SK-N-SH treated with all-trans-retinoic acid at 6 μM for 48 hours (cell line): ENCODE data around the gene CLEC11A.

Experiments
- ATAC-seq: fragments of 200-7000 bp; cut with Tn5 transposase; 3 replicates; pipeline ENCODE4 v1.9.1; 2020; ENCODE audit warnings: mild to moderate bottlenecking, moderate library complexity
- ARNTL ChIP-seq: fragments of 450-650 bp; formaldehyde crosslinking; IDR thresholded peaks from 2 replicates; pipeline ENCODE4 v1.5.0; 2020; ENCODE audit warnings: low read depth, mild to moderate bottlenecking, moderate library complexity, borderline replicate concordance
- BACH2 ChIP-seq: fragments of 250-450 bp; sonication (Bioruptor Pico); IDR thresholded peaks from 2 replicates; pipeline ENCODE4 v1.9.0; 2021; ENCODE audit warnings: mild to moderate bottlenecking, borderline replicate concordance
- CSDC2 ChIP-seq: fragments of 250-450 bp; sonication (Bioruptor Pico); IDR thresholded peaks from 2 replicates; pipeline ENCODE4 v1.5.0; 2020; ENCODE audit warnings: mild to moderate bottlenecking, moderate library complexity
- ESRRG ChIP-seq: fragments of 250-450 bp; sonication (Bioruptor Pico); IDR thresholded peaks from 2 replicates; pipeline ENCODE4 v1.6.1; 2021; ENCODE audit warnings: mild to moderate bottlenecking
- GLIS3 ChIP-seq: fragments of 250-450 bp; sonication (Bioruptor Pico); IDR thresholded peaks from 2 replicates; pipeline ENCODE4 v1.5.0; 2020; ENCODE audit warnings: mild to moderate bottlenecking, moderate library complexity
- ISL1 ChIP-seq: fragments of 250-450 bp; sonication (Bioruptor Pico); IDR thresholded peaks from 2 replicates; pipeline ENCODE4 v2.1.2; 2022; ENCODE audit warnings: mild to moderate bottlenecking, moderate library complexity
- OSR1 ChIP-seq: fragments of 250-450 bp; sonication (Bioruptor Pico); IDR thresholded peaks from 2 replicates; pipeline ENCODE4 v1.8.0; 2022; ENCODE audit warnings: moderate library complexity, mild to moderate bottlenecking, inconsistent platforms
- PPARA ChIP-seq: fragments of 250-450 bp; sonication (Bioruptor Pico); IDR thresholded peaks from 2 replicates; pipeline ENCODE4 v1.5.0; 2020; ENCODE audit warnings: mild to moderate bottlenecking, borderline replicate concordance
- RARB ChIP-seq: fragments of 250-450 bp; sonication (Bioruptor Pico); IDR thresholded peaks from 2 replicates; pipeline ENCODE4 v1.8.0; 2021; ENCODE audit warnings: mild to moderate bottlenecking, moderate library complexity
- TCF4 ChIP-seq: fragments of 250-450 bp; sonication (Bioruptor Pico); IDR thresholded peaks from 2 replicates; pipeline ENCODE4 v1.8.0; 2021; ENCODE audit warnings: mild to moderate bottlenecking, moderate library complexity, borderline replicate concordance
- TOX ChIP-seq: fragments of 250-450 bp; sonication (Bioruptor Pico); IDR thresholded peaks from 2 replicates; pipeline ENCODE4 v1.8.0; 2021; ENCODE audit warnings: mild to moderate bottlenecking, moderate library complexity, borderline replicate concordance
- ZC3H10 ChIP-seq: fragments of 250-450 bp; sonication (Bioruptor Pico); IDR thresholded peaks from 2 replicates; pipeline ENCODE4 v1.5.1; 2021; ENCODE audit warnings: mild to moderate bottlenecking, moderate library complexity
- ZFP3 ChIP-seq: fragments of 250-450 bp; sonication (Bioruptor Pico); IDR thresholded peaks from 2 replicates; pipeline ENCODE4 v1.5.0; 2020; ENCODE audit warnings: mild to moderate bottlenecking, moderate library complexity
- ZFP30 ChIP-seq: fragments of 450-650 bp; formaldehyde crosslinking; IDR thresholded peaks from 2 replicates; pipeline ENCODE4 v1.5.0; 2022; ENCODE audit warnings: mild to moderate bottlenecking, moderate library complexity
- ZNF565 ChIP-seq: fragments of 450-650 bp; formaldehyde crosslinking; conservative IDR thresholded peaks from 2 replicates; pipeline ENCODE4 v1.5.0; 2020; ENCODE audit warnings: low read depth, mild to moderate bottlenecking, moderate library complexity
- ZNF70 ChIP-seq: fragments of 450-650 bp; formaldehyde crosslinking; IDR thresholded peaks from 2 replicates; pipeline ENCODE4 v1.5.0; 2020; ENCODE audit warnings: mild to moderate bottlenecking, moderate library complexity
- ZNF8 ChIP-seq: fragments of 450-650 bp; formaldehyde crosslinking; IDR thresholded peaks from 2 replicates; pipeline ENCODE4 v1.5.0; 2020; ENCODE audit warnings: mild to moderate bottlenecking, moderate library complexity
- TF ChIP-seq, protein P1 (sequence below): fragments of 250-450 bp; sonication (Bioruptor Pico); IDR thresholded peaks from 2 replicates; pipeline ENCODE4 v1.8.0; 2021; ENCODE audit warnings: low read depth, mild to moderate bottlenecking, moderate library complexity, borderline replicate concordance
- TF ChIP-seq, protein P2 (sequence below): fragments of 250-450 bp; sonication (Bioruptor Pico); IDR thresholded peaks from 2 replicates; pipeline ENCODE4 v1.8.0; 2020; ENCODE audit warnings: mild to moderate bottlenecking, moderate library complexity, borderline replicate concordance
- TF ChIP-seq, protein P3 (sequence below): fragments of 250-450 bp; sonication (Bioruptor Pico); IDR thresholded peaks from 2 replicates; pipeline ENCODE4 v1.5.0; 2020; ENCODE audit warnings: mild to moderate bottlenecking, moderate library complexity
- TF ChIP-seq, protein P4 (sequence below): fragments of 250-450 bp; sonication (Bioruptor Pico); IDR thresholded peaks from 2 replicates; pipeline ENCODE4 v1.5.1; 2020; ENCODE audit warnings: low read depth, mild to moderate bottlenecking, moderate library complexity

Gene CLEC11A

DNA sequence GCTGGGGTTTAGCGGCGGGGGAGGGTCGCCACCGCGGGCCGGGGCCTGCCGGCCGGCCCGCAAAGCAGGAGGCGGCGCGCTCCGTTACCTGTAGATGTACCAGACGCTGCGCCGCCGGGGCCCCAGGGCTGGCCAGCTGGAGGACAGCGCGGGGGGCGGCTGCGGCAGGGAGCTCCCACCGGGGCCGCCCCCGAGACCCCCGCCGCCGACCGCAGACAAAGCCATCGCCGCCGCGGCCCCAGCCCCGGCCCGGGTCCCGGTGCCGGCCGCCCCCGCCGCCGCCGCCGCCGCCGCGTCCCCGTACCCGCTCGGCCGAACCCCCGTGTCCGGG lies 28.4 kb upstream of the CLEC11A start:
- no peak for ATAC-seq
- TF ChIP-seq GLIS3 (no peak), CSDC2 (no peak), BACH2 (CRISPR knock-in tag) (no peak), ESRRG (no peak), TOX (CRISPR knock-in tag) (no peak), RARB (CRISPR knock-in tag) (no peak), ARNTL (CRISPR knock-in tag) (no peak), PPARA (CRISPR knock-in tag) (no peak), ZNF565 (CRISPR knock-in tag) (no peak), OSR1 (CRISPR knock-in tag) (no peak), ZNF70 (CRISPR knock-in tag) (no peak), ZFP30 (CRISPR knock-in tag) (no peak), ZNF8 (CRISPR knock-in tag) (no peak), ISL1 (CRISPR knock-in tag) (no peak), ZFP3 (CRISPR knock-in tag) (no peak)
- TF ChIP-seq, protein P1, sequence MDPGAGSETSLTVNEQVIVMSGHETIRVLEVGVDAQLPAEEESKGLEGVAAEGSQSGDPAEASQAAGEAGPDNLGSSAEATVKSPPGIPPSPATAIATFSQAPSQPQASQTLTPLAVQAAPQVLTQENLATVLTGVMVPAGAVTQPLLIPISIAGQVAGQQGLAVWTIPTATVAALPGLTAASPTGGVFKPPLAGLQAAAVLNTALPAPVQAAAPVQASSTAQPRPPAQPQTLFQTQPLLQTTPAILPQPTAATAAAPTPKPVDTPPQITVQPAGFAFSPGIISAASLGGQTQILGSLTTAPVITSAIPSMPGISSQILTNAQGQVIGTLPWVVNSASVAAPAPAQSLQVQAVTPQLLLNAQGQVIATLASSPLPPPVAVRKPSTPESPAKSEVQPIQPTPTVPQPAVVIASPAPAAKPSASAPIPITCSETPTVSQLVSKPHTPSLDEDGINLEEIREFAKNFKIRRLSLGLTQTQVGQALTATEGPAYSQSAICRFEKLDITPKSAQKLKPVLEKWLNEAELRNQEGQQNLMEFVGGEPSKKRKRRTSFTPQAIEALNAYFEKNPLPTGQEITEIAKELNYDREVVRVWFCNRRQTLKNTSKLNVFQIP (CRISPR knock-in tag), result no peak
- TF ChIP-seq, protein P2, sequence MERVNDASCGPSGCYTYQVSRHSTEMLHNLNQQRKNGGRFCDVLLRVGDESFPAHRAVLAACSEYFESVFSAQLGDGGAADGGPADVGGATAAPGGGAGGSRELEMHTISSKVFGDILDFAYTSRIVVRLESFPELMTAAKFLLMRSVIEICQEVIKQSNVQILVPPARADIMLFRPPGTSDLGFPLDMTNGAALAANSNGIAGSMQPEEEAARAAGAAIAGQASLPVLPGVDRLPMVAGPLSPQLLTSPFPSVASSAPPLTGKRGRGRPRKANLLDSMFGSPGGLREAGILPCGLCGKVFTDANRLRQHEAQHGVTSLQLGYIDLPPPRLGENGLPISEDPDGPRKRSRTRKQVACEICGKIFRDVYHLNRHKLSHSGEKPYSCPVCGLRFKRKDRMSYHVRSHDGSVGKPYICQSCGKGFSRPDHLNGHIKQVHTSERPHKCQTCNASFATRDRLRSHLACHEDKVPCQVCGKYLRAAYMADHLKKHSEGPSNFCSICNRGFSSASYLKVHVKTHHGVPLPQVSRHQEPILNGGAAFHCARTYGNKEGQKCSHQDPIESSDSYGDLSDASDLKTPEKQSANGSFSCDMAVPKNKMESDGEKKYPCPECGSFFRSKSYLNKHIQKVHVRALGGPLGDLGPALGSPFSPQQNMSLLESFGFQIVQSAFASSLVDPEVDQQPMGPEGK (CRISPR knock-in tag), result no peak
- TF ChIP-seq, protein P3, sequence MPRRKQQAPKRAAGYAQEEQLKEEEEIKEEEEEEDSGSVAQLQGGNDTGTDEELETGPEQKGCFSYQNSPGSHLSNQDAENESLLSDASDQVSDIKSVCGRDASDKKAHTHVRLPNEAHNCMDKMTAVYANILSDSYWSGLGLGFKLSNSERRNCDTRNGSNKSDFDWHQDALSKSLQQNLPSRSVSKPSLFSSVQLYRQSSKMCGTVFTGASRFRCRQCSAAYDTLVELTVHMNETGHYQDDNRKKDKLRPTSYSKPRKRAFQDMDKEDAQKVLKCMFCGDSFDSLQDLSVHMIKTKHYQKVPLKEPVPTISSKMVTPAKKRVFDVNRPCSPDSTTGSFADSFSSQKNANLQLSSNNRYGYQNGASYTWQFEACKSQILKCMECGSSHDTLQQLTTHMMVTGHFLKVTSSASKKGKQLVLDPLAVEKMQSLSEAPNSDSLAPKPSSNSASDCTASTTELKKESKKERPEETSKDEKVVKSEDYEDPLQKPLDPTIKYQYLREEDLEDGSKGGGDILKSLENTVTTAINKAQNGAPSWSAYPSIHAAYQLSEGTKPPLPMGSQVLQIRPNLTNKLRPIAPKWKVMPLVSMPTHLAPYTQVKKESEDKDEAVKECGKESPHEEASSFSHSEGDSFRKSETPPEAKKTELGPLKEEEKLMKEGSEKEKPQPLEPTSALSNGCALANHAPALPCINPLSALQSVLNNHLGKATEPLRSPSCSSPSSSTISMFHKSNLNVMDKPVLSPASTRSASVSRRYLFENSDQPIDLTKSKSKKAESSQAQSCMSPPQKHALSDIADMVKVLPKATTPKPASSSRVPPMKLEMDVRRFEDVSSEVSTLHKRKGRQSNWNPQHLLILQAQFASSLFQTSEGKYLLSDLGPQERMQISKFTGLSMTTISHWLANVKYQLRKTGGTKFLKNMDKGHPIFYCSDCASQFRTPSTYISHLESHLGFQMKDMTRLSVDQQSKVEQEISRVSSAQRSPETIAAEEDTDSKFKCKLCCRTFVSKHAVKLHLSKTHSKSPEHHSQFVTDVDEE (CRISPR knock-in tag), result no peak

DNA sequence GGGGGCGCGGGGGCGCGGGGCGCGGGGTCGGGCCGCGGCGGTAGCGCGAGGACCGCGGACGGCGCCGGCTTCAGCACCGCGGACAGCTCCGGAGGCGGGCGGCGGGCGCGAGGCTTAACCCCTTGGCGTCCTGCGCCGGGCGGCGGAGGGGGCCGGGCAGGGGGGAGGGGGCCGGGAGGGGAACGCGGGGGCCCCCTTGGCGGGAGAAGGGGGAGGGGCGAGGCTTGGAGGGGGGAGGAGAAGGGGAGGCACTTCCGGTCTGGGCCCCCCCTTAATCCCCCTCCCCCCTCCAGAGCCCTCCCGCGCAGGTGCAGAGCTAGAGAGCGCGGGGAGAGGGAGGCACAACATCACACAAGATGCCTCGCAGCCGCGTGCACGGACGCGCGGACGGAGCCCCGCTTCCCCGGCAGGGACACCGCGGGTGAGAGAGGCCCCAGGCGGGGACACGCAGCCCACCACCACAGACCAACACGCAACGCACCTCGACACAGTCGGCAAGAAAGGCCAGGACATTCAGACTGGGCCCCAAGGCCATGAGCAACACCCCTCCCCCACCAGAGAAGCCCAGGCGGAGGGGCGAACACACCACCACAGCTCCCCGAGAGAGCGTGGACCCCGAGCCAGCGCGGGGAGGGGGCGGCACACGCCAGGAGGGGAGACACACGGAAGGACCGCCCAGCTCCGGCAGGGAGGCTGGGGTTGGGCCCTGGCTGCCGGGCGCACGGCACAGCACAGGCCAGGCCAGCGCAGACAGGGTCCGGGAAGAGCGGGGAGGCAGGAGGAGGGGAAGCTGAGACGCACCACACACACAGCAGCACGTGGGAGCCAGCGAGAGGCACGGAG lies 27.7 kb upstream of the CLEC11A start:
- peak; percentile 67 for ATAC-seq
- TF ChIP-seq BACH2 (CRISPR knock-in tag) (no peak), OSR1 (CRISPR knock-in tag) (no peak), CSDC2 (no peak), GLIS3 (no peak)
- TF ChIP-seq, protein P2 (CRISPR knock-in tag), result no peak
- TF ChIP-seq, protein P4, sequence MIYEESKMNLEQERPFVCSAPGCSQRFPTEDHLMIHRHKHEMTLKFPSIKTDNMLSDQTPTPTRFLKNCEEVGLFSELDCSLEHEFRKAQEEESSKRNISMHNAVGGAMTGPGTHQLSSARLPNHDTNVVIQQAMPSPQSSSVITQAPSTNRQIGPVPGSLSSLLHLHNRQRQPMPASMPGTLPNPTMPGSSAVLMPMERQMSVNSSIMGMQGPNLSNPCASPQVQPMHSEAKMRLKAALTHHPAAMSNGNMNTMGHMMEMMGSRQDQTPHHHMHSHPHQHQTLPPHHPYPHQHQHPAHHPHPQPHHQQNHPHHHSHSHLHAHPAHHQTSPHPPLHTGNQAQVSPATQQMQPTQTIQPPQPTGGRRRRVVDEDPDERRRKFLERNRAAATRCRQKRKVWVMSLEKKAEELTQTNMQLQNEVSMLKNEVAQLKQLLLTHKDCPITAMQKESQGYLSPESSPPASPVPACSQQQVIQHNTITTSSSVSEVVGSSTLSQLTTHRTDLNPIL (CRISPR knock-in tag), result no peak

DNA sequence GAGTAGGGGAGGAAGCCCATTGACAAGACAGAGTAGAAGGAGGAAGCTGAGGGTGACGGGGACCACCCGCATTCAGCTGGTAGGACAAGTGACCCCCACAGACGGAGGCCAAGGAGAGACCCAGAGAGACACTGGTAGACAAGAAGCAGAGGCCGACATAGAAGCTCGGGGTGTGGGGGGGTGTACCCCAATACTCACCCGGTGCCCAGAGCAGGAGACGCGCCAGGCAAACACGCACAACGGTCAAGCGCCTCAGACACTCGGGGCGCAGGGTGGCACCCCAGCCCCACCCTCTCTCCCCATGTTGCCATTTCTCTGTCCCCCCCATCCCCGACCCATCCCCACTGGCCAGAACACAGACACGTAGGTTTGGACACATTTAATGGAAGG lies 27.1 kb upstream of the CLEC11A start:
- no peak for ATAC-seq
- no peak for TF ChIP-seq GLIS3
- TF ChIP-seq ZC3H10 (CRISPR knock-in tag), result no peak
- TF ChIP-seq TOX (CRISPR knock-in tag), result no peak
- no peak for TF ChIP-seq ZFP30 (CRISPR knock-in tag)
- TF ChIP-seq ISL1 (CRISPR knock-in tag), result no peak
- TF ChIP-seq ZNF70 (CRISPR knock-in tag), result no peak
- no peak for TF ChIP-seq TCF4 (CRISPR knock-in tag)
- TF ChIP-seq, protein P3 (CRISPR knock-in tag), result no peak
- TF ChIP-seq ZFP3 (CRISPR knock-in tag), result no peak
- TF ChIP-seq, protein P4 (CRISPR knock-in tag), result no peak
